Loucy (cell line): ENCODE results near the gene KCNN3.

Source experiments
- H2AFZ ChIP-seq: fragments of 200-600 bp; sonication (generic); 2 replicates; pipeline ENCODE4 v1.6.0; 2016; ENCODE audit warnings: antibody characterized with exemption, mild to moderate bottlenecking, low read length, moderate library complexity
- H3F3A ChIP-seq: fragments of 200-600 bp; 2 replicates; pipeline ENCODE4 v1.6.0; 2016; ENCODE audit warnings: antibody characterized with exemption, low read depth, mild to moderate bottlenecking
- H3K27me3 ChIP-seq: fragments of 200-600 bp; sonication (generic); 2 replicates; pipeline ENCODE4 v1.6.1; 2014; ENCODE audit warnings: low read length, mild to moderate bottlenecking; ENCODE audit not compliant: insufficient read depth, poor library complexity, severe bottlenecking
- H3K36me3 ChIP-seq: fragments of 200-600 bp; sonication (generic); 2 replicates; pipeline ENCODE4 v1.6.1; 2016; ENCODE audit warnings: low read length; ENCODE audit not compliant: insufficient read depth
- H3K4me1 ChIP-seq: fragments of 200-600 bp; sonication (generic); 2 replicates; pipeline ENCODE4 v1.5.1; 2014; ENCODE audit warnings: low read length, mild to moderate bottlenecking; ENCODE audit not compliant: insufficient read depth, poor library complexity, severe bottlenecking
- H3K4me2 ChIP-seq: fragments of 200-600 bp; sonication (generic); 2 replicates; pipeline ENCODE4 v1.6.0; 2014; ENCODE audit warnings: antibody characterized with exemption, low read length, low read depth, mild to moderate bottlenecking; ENCODE audit not compliant: poor library complexity, severe bottlenecking
- H3K4me3 ChIP-seq: fragments of 200-600 bp; sonication (generic); 2 replicates; pipeline ENCODE4 v1.5.1; 2014; ENCODE audit warnings: low read length, mild to moderate bottlenecking, mixed read lengths; ENCODE audit not compliant: poor library complexity, severe bottlenecking
- H3K79me2 ChIP-seq: fragments of 200-600 bp; sonication (generic); 2 replicates; pipeline ENCODE4 v1.6.1; 2014; ENCODE audit warnings: low read length; ENCODE audit not compliant: insufficient read depth
- H3K9ac ChIP-seq: fragments of 200-600 bp; sonication (generic); 2 replicates; pipeline ENCODE4 v1.6.0; 2014; ENCODE audit warnings: mild to moderate bottlenecking, low read depth, low read length, moderate library complexity; ENCODE audit not compliant: poor library complexity, severe bottlenecking
- H3K9me2 ChIP-seq: fragments of 200-600 bp; sonication (generic); replicated peaks from 2 replicates; pipeline ENCODE4 v1.6.1; 2016; ENCODE audit warnings: low read depth, low read length, mixed read lengths
- H3K9me3 ChIP-seq: fragments of 200-600 bp; sonication (generic); 2 replicates; pipeline ENCODE4 v1.6.1; 2014; ENCODE audit warnings: mild to moderate bottlenecking, antibody characterized with exemption, low read length, low read depth; ENCODE audit not compliant: insufficient read depth
- H4K20me1 ChIP-seq: fragments of 200-600 bp; sonication (generic); 2 replicates; pipeline ENCODE4 v1.6.0; 2014; ENCODE audit warnings: antibody characterized with exemption, low read length, mild to moderate bottlenecking; ENCODE audit not compliant: insufficient read depth, poor library complexity, severe bottlenecking
- CTCF ChIP-seq: fragments of 200-600 bp; sonication (generic); conservative IDR thresholded peaks from 2 replicates; pipeline ENCODE4 v1.5.1; 2014; ENCODE audit warnings: mild to moderate bottlenecking, antibody characterized with exemption, low read length
- EZH2phosphoT487 ChIP-seq: fragments of 200-600 bp; IDR thresholded peaks from 2 replicates; pipeline ENCODE4 v1.6.1; 2018; ENCODE audit warnings: antibody characterized with exemption, mild to moderate bottlenecking, moderate library complexity, borderline replicate concordance

KCNN3 gene

DNA sequence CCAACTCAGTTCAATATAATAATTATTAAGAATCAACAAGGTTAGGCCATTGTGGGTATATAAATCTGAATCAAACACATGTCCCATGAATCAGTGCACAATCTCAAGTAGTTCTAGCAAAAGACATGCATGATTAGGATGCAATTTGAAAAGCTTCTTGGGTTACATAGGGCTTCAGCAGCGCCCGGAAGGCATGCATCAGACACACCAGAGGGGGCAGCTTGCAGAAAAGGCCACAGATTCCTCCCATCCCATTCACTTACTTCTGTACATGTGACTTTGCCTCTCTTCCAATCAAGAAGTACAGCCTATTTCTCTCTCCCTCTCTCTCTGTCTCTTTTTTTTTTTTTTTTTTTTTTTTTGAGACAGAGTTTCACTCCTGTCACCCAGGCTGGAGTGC is 91.8 kb downstream of the KCNN3 start:
- Histone ChIP-seq H3K4me2 (no peak overlapping the region), H3K36me3 (no peaks in the 10 kb centered on the region), H3K9me3 (no peaks in the 10 kb centered on the region), H3K4me1 (no peaks in the 10 kb centered on the region), H3K9ac (no peak overlapping the region), H3K79me2 (no peaks in the 10 kb centered on the region), H2AFZ (no peak overlapping the region), H3K9me2 (no peaks in the 10 kb centered on the region), H3F3A (no peaks in the 10 kb centered on the region), H3K4me3 (no peak overlapping the region), H3K27me3 (no peaks in the 10 kb centered on the region), H4K20me1 (no peaks in the 10 kb centered on the region)
- 0 out of 2 replicates have a peak, but pooled peaks have one; percentile 22 for TF ChIP-seq CTCF
- TF ChIP-seq EZH2phosphoT487: no peak

DNA sequence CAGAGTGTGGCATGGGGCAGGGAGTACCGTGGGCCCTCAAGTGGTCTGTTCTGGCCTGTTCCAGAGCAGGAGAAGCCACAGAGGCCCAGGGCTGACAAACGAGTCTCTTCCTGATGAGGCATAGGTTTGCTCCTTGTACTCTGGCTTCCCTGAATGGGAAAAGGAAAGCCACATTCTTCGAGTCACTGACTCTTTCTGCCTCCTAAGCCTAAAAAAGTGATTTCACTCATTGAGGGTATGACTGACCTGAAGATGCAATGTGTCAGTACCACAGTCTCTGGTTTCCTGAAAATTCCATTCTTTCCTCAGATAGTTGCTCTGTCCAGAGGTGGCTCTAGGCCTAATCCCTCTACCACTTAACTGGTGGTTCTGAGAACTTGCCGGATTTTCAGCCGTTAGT is 92.3 kb downstream of the KCNN3 start:
- Histone ChIP-seq H3K79me2 (no peaks in the 10 kb centered on the region), H3K27me3 (no peaks in the 10 kb centered on the region), H3K4me2 (no peak overlapping the region), H3K9me3 (no peaks in the 10 kb centered on the region), H3K36me3 (no peaks in the 10 kb centered on the region), H3K4me1 (no peaks in the 10 kb centered on the region), H2AFZ (no peak overlapping the region), H3F3A (no peaks in the 10 kb centered on the region), H4K20me1 (no peaks in the 10 kb centered on the region), H3K9me2 (no peaks in the 10 kb centered on the region), H3K9ac (no peak overlapping the region), H3K4me3 (no peak overlapping the region)
- TF ChIP-seq CTCF (no peak), EZH2phosphoT487 (no peak)

- no peaks in the 10 kb centered on the region for H4K20me1 ChIP-seq
- no peaks in the 10 kb centered on the region for H3K79me2 ChIP-seq
- no peak overlapping the region for H3K4me2 ChIP-seq
- no peaks in the 10 kb centered on the region for H3F3A ChIP-seq
- TF ChIP-seq CTCF: no peak
- TF ChIP-seq EZH2phosphoT487: no peak
- no peak overlapping the region for H3K9ac ChIP-seq
- H3K4me1 ChIP-seq: no peaks in the 10 kb centered on the region
- no peak overlapping the region for H3K4me3 ChIP-seq
- no peaks in the 10 kb centered on the region for H3K9me3 ChIP-seq
- H3K36me3 ChIP-seq: no peaks in the 10 kb centered on the region
- H2AFZ ChIP-seq: no peak overlapping the region
- H3K27me3 ChIP-seq: no peaks in the 10 kb centered on the region
- no peaks in the 10 kb centered on the region for H3K9me2 ChIP-seq
These were observed 92.9 kb downstream of the KCNN3 start for GRCh38 chr1:154777154-154777553.
